Breast epithelium (tissue), 4 donors: ENCODE measurements around the gene AFP. TPM values are rescaled to one million over a fixed set of nuclear protein-coding genes. Genes with fewer than 3 reads are reported as not detected.

Experiments
- DNase-seq, 2 donors: peaks; one replicate each; pipeline ENCODE4 v3.0.0-alpha.2; 2019; ENCODE audit warnings: low spot score in 2 of 2
- H3K27ac ChIP-seq, 2 donors: fragments of 200-600 bp; sonication (generic) in 1 of 2; one replicate each; pipeline ENCODE4 v1.5.1; 2016 to 2019; ENCODE audit warnings: mild to moderate bottlenecking in 1 of 2
- H3K27me3 ChIP-seq, 2 donors: fragments of 200-600 bp; sonication (generic) in 1 of 2; one replicate each; pipeline versions ENCODE4 v1.5.1 to v1.6.0; 2017 to 2019; ENCODE audit warnings: control low read depth in 1 of 2, mild to moderate bottlenecking in 1 of 2
- H3K36me3 ChIP-seq: fragments of 200-600 bp; one replicate; pipeline ENCODE4 v1.5.1; 2019
- H3K4me1 ChIP-seq, 2 donors: fragments of 200-600 bp; sonication (generic); one replicate each; pipeline ENCODE4 v1.5.1; 2016 to 2019; ENCODE audit warnings: control low read depth in 1 of 2
- H3K4me3 ChIP-seq, 3 donors: fragments of 200-600 bp; sonication (generic); 1 replicate in 2 of 3; 2 replicates in 1 of 3; pipeline ENCODE4 v1.5.1; 2016 to 2019; ENCODE audit warnings: mild to moderate bottlenecking in 3 of 3, moderate library complexity in 2 of 3
- H3K9me3 ChIP-seq, 2 donors: fragments of 200-600 bp; sonication (generic) in 1 of 2; one replicate each; pipeline ENCODE4 v1.5.1; 2016 to 2019; ENCODE audit warnings: control low read depth in 1 of 2
- POLR2A ChIP-seq: fragments of 450-650 bp; IDR thresholded peaks from one replicate; pipeline ENCODE4 v1.6.1; 2016; ENCODE audit warnings: antibody characterized with exemption, mild to moderate bottlenecking, moderate library complexity
- POLR2AphosphoS5 ChIP-seq, 3 donors: sonication (generic); formaldehyde crosslinking; IDR thresholded peaks; one replicate each; pipeline ENCODE4 v1.6.1; 2017; ENCODE audit warnings: antibody characterized with exemption in 3 of 3
- intact Hi-C: fragments of 100-400 bp; cut with DNase I; formaldehyde crosslinking; loops from one replicate; pipeline ENCODE4 v1.15.1; 2023; ENCODE audit warnings: low total_unique reads
- total RNA-seq, 3 donors: library from RNA; depleted of rRNA; stranded (reverse); fragments of >200 nt; gene quantifications; one replicate each; pipeline ENCODE4 v1.1.0, GENCODE V29; 2016
- TF ChIP-seq, protein P1 (sequence below), 3 donors: fragments of 450-650 bp; IDR thresholded peaks; one replicate each; pipeline ENCODE4 v1.5.1; 2016 to 2017; ENCODE audit warnings: antibody characterized with exemption in 3 of 3, mild to moderate bottlenecking in 3 of 3, moderate library complexity in 3 of 3

Gene AFP
- total RNA-seq, 3 donors from 2014 or later, result 3.2 TPM; not detected in 2

DNA sequence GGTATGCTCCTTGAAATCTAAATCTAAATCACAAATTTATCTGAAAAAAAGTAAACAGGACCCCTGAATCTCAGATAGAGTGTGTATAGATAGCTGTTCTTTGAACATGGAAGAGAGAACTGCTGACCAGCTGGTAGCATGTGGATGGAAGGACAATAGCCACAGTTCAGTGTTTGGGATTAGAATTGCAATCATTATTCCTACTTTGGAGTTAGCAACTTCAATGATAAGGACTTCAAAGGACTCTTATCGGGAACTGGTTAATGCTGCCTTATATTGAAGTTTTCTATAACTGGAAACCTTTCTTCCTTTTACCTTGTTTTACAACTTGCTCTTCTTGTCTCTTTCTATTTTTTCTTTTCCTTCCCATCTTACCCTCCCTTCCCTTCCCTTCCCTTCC lies 50.5 kb downstream of the AFP start:
- Histone ChIP-seq H3K27me3 (no peaks in the 10 kb centered on the region), H3K27ac (no peak overlapping the region), H3K4me1 (no peaks in the 10 kb centered on the region), H3K36me3 (no peaks in the 10 kb centered on the region), H3K9me3 (no peaks in the 10 kb centered on the region), H3K4me3 (no peak overlapping the region)
- TF ChIP-seq, protein P1, sequence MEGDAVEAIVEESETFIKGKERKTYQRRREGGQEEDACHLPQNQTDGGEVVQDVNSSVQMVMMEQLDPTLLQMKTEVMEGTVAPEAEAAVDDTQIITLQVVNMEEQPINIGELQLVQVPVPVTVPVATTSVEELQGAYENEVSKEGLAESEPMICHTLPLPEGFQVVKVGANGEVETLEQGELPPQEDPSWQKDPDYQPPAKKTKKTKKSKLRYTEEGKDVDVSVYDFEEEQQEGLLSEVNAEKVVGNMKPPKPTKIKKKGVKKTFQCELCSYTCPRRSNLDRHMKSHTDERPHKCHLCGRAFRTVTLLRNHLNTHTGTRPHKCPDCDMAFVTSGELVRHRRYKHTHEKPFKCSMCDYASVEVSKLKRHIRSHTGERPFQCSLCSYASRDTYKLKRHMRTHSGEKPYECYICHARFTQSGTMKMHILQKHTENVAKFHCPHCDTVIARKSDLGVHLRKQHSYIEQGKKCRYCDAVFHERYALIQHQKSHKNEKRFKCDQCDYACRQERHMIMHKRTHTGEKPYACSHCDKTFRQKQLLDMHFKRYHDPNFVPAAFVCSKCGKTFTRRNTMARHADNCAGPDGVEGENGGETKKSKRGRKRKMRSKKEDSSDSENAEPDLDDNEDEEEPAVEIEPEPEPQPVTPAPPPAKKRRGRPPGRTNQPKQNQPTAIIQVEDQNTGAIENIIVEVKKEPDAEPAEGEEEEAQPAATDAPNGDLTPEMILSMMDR (IDR thresholded peaks at IDR 0.05), result no peak
- TF ChIP-seq POLR2AphosphoS5 (IDR thresholded peaks at IDR 0.05), result no peak
- no peak for TF ChIP-seq POLR2A
- DNase-seq, result no peak
- intact Hi-C loops, result no loop called here

DNA sequence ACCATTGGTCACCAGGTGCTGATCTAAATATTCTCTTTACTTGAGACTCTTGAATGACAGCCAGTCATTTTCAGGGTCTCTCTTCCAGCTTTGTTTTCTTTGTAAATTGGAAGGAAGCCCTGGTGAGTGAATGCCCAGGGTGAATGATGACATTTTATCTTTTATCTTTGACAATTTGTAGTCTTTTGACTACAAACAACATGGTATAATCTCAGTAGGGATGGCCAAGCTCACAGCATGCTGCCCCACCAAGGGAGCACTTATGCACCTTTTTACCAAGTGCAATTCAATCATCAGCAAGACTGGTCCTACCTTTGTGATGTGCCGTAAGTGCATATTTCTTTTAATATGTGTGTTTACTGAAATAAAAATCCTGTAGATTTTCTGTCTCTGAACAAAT lies 51.2 kb downstream of the AFP start:
- no peak overlapping the region for H3K27ac ChIP-seq
- intact Hi-C loops, result no loop called here
- H3K27me3 ChIP-seq, result no peaks in the 10 kb centered on the region

DNA sequence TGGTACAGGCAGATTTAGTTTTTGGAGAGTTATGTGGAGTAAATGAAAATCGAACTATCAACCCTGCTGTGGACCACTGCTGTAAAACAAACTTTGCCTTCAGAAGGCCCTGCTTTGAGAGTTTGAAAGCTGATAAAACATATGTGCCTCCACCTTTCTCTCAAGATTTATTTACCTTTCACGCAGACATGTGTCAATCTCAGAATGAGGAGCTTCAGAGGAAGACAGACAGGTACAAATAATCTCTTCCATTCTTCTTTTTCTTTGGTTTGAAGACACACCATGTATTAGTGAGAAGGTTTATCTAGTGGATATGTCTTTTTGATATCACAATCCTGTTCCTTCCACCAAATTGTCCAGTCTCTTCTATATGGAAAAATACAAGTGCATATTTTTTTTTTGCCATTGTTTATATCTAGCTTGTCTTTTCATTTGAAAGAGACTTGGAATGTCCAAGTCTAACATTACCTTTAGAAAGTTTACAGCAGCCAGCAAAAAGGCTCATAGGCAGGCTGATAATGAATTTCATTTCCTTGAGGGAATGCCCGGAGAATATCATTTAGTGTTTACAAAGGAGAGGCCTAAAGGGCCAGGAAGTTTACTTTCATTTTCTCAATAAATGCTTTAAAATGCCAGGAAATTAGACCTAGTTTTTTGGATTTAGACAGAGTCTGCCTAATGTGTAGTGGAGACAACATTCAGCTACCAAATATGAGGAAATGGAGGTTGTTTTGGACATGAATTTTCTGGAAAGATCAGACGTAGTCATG lies 64.2 kb downstream of the AFP start:
- Histone ChIP-seq H3K4me1 (no peaks in the 10 kb centered on the region), H3K27ac (no peak overlapping the region), H3K9me3 (no peaks in the 10 kb centered on the region), H3K36me3 (no peaks in the 10 kb centered on the region), H3K27me3 (no peaks in the 10 kb centered on the region), H3K4me3 (no peak overlapping the region)
- TF ChIP-seq POLR2AphosphoS5 (IDR thresholded peaks at IDR 0.05), result no peak
- TF ChIP-seq, protein P1 (IDR thresholded peaks at IDR 0.05), result no peak
- TF ChIP-seq POLR2A, result no peak
- DNase-seq, result no peak
- intact Hi-C loops, result loop anchor here (10.0 kb wide), 1 partner anchor 1105 kb away; no protein-coding TSS in a partner anchor

More for the DNA sequence above, 51.2 kb downstream of the AFP start:
- H3K36me3 ChIP-seq, result no peaks in the 10 kb centered on the region
- DNase-seq, result no peak
- no peaks in the 10 kb centered on the region for H3K4me1 ChIP-seq
- no peak overlapping the region for H3K4me3 ChIP-seq
- TF ChIP-seq, protein P1 (IDR thresholded peaks at IDR 0.05), result no peak
- TF ChIP-seq POLR2AphosphoS5 (IDR thresholded peaks at IDR 0.05), result no peak
- TF ChIP-seq POLR2A, result no peak
- H3K9me3 ChIP-seq, result no peaks in the 10 kb centered on the region

DNA sequence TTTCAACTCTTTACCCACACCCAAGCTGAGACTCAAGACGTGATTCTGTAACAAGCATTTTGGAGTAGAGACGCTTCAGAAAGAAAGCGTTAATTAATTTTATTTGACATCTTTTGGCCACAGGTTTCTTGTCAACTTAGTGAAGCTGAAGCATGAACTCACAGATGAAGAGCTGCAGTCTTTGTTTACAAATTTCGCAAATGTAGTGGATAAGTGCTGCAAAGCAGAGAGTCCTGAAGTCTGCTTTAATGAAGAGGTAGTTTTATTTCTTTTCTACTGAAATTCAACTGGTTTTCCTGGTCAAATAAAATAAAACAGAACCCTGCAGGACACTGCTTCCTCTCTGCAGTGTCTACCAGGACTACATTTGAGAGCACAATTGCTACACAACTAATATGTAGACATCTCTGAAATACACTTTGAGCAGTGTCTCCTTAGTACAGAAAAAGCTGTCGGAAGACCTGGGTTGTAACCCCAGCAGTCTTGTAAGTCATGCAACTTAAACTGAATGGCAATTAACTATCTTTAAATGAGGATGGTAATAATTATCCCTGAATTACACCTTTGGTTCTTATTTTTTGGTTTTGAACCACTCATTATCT lies 65.7 kb downstream of the AFP start:
- TF ChIP-seq POLR2AphosphoS5 (IDR thresholded peaks at IDR 0.05) (no peak), POLR2A (no peak)
- TF ChIP-seq, protein P1 (IDR thresholded peaks at IDR 0.05), result no peak
- intact Hi-C loops, result loop anchor here (10.0 kb wide), 1 partner anchor 1107 kb away; no protein-coding TSS in a partner anchor

DNA sequence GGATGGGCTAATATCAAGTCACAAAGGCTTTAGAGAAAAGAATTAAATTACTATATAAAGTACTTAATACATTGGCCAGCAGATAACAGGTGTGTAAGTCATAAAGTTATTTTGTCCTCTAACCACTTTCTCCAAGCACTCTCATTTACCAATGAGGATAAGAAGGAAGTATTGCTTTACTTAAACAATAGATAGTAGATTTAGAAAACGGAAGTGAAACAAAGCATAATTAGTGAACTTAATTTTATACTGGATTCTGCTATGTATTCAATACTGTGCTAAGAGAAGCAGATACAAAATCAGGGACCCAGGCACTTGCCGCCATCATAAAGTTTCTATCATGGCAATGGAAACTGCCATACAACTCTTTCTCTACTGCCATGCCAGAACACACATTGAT lies 69.5 kb downstream of the AFP start:
- Histone ChIP-seq H3K36me3 (no peaks in the 10 kb centered on the region), H3K27ac (no peak overlapping the region), H3K4me1 (no peaks in the 10 kb centered on the region), H3K9me3 (no peaks in the 10 kb centered on the region), H3K27me3 (no peaks in the 10 kb centered on the region), H3K4me3 (no peak overlapping the region)
- TF ChIP-seq POLR2A (no peak), POLR2AphosphoS5 (IDR thresholded peaks at IDR 0.05) (no peak)
- TF ChIP-seq, protein P1 (IDR thresholded peaks at IDR 0.05), result no peak
- intact Hi-C loops, result loop anchor here (10.0 kb wide), 1 partner anchor 1111 kb away; no protein-coding TSS in a partner anchor
- no peak for DNase-seq

More for the DNA sequence above, 65.7 kb downstream of the AFP start:
- Histone ChIP-seq H3K36me3 (no peaks in the 10 kb centered on the region), H3K27ac (no peak overlapping the region), H3K27me3 (no peaks in the 10 kb centered on the region), H3K4me1 (no peaks in the 10 kb centered on the region), H3K9me3 (no peaks in the 10 kb centered on the region), H3K4me3 (no peak overlapping the region)
- DNase-seq, result no peak
